Osteoblast (primary cell): Measurements from ENCODE around the gene SPIN2B. TPM values are rescaled to one million over a fixed set of nuclear protein-coding genes. Genes with fewer than 3 reads are reported as not detected.
"Not testable (repeated sequence)": the region's sequence is repeated elsewhere in the genome, so short reads cannot be mapped to it uniquely, and the experiment has no call there.

Experiments used
- DNase-seq: peaks from one replicate; pipeline ENCODE4 v3.0.0; 2011; ENCODE audit warnings: low spot score, mixed read lengths; ENCODE audit not compliant: insufficient read length; ENCODE audit errors: missing footprints
- H2AFZ ChIP-seq: 2 replicates; pipeline ENCODE4 v1.6.0; 2011; ENCODE audit warnings: mild to moderate bottlenecking, low read length
- H3K27ac ChIP-seq: 2 replicates; pipeline ENCODE4 v1.5.1; 2011; ENCODE audit warnings: mild to moderate bottlenecking, low read depth, low read length, moderate library complexity
- H3K27me3 ChIP-seq: 2 replicates; pipeline ENCODE4 v1.6.0; 2012; ENCODE audit warnings: mild to moderate bottlenecking, control low read depth, inconsistent platforms, low read length, moderate library complexity; ENCODE audit not compliant: insufficient read depth
- H3K36me3 ChIP-seq: 2 replicates; pipeline ENCODE4 v1.5.1; 2011; ENCODE audit warnings: mild to moderate bottlenecking, low read length, control low read depth, moderate library complexity; ENCODE audit not compliant: insufficient read depth
- H3K4me1 ChIP-seq: 2 replicates; pipeline ENCODE4 v1.5.1; 2011; ENCODE audit warnings: mild to moderate bottlenecking, low read length, control low read depth, moderate library complexity; ENCODE audit not compliant: insufficient read depth
- H3K4me2 ChIP-seq: 2 replicates; pipeline ENCODE4 v1.6.0; 2011; ENCODE audit warnings: mild to moderate bottlenecking, low read length; ENCODE audit not compliant: insufficient read depth
- H3K4me3 ChIP-seq: fragments of 200-600 bp; sonication (generic); 3 replicates; pipeline ENCODE4 v1.5.1; 2012; ENCODE audit warnings: mild to moderate bottlenecking, low read length, inconsistent platforms; ENCODE audit not compliant: insufficient read depth
- H3K79me2 ChIP-seq: 2 replicates; pipeline ENCODE4 v1.6.0; 2012; ENCODE audit warnings: mild to moderate bottlenecking, low read length, control low read depth, inconsistent platforms; ENCODE audit not compliant: insufficient read depth
- H3K9me3 ChIP-seq: 2 replicates; pipeline ENCODE4 v1.5.1; 2011; ENCODE audit warnings: low read depth, low read length, control low read depth
- H4K20me1 ChIP-seq: 2 replicates; pipeline ENCODE4 v1.6.0; 2012; ENCODE audit warnings: mild to moderate bottlenecking, low read length, control low read depth; ENCODE audit not compliant: insufficient read depth
- CTCF ChIP-seq: IDR thresholded peaks from 2 replicates; pipeline ENCODE4 v1.5.1; 2011; ENCODE audit warnings: mild to moderate bottlenecking, low read depth, low read length, moderate library complexity; ENCODE audit errors: extremely low read depth
- total RNA-seq: library from RNA; depleted of rRNA; stranded (reverse); fragments of >200 nt; gene quantifications from 2 replicates; pipeline ENCODE4 v1.2.3, GENCODE V29; 2012

Gene SPIN2B
- total RNA-seq, 1 donor = 10.1 TPM

- no peak for TF ChIP-seq CTCF
- no peak overlapping the region for H3K27ac ChIP-seq
- H4K20me1 ChIP-seq = no peaks in the 10 kb centered on the region
- no peak overlapping the region for H3K4me3 ChIP-seq
- H3K27me3 ChIP-seq = no peaks in the 10 kb centered on the region
- H3K9me3 ChIP-seq = no peaks in the 10 kb centered on the region
- peaks cover 3% of the 10 kb centered on the region for H3K36me3 ChIP-seq
- no peak overlapping the region for H3K4me2 ChIP-seq
- H3K79me2 ChIP-seq = no peaks in the 10 kb centered on the region
- H2AFZ ChIP-seq = no peak overlapping the region
- no peaks in the 10 kb centered on the region for H3K4me1 ChIP-seq
- no peak for DNase-seq
Observed at GRCh38 chrX:57104406-57104805, 16.9 kb downstream of the SPIN2B start.

GRCh38 chrX:57103489-57103888 is 17.9 kb downstream of the SPIN2B start:
- H3K27me3 ChIP-seq = no peaks in the 10 kb centered on the region
- H2AFZ ChIP-seq = no peak overlapping the region
- H3K4me1 ChIP-seq = no peaks in the 10 kb centered on the region
- H3K4me2 ChIP-seq = no peak overlapping the region
- no peaks in the 10 kb centered on the region for H3K79me2 ChIP-seq
- no peak for TF ChIP-seq CTCF
- H3K27ac ChIP-seq = no peak overlapping the region
- peaks cover 3% of the 10 kb centered on the region for H3K36me3 ChIP-seq
- H3K9me3 ChIP-seq = no peaks in the 10 kb centered on the region
- H4K20me1 ChIP-seq = no peaks in the 10 kb centered on the region
- no peak for DNase-seq
- no peak overlapping the region for H3K4me3 ChIP-seq

GRCh38 chrX:57102918-57103317 is 18.4 kb downstream of the SPIN2B start:
- not testable (repeated sequence) for H3K27me3 ChIP-seq, H2AFZ ChIP-seq, H3K9me3 ChIP-seq, H4K20me1 ChIP-seq, H3K79me2 ChIP-seq, H3K27ac ChIP-seq, H3K36me3 ChIP-seq, H3K4me1 ChIP-seq, H3K4me3 ChIP-seq, DNase-seq, H3K4me2 ChIP-seq

GRCh38 chrX:57083143-57083542 is 38.2 kb downstream of the SPIN2B start:
- Histone ChIP-seq H3K79me2 (no peaks in the 10 kb centered on the region), H2AFZ (no peak overlapping the region), H3K36me3 (no peaks in the 10 kb centered on the region), H3K27me3 (no peaks in the 10 kb centered on the region), H3K9me3 (no peaks in the 10 kb centered on the region), H3K4me3 (no peak overlapping the region), H3K4me1 (no peaks in the 10 kb centered on the region), H3K27ac (no peak overlapping the region), H3K4me2 (no peak overlapping the region), H4K20me1 (no peaks in the 10 kb centered on the region)
- DNase-seq = no peak
- no peak for TF ChIP-seq CTCF
